ENCODE data around the gene IZUMO2.

IZUMO2 gene

GRCh38 chr19:50178320-50178719 lies 15.2 kb upstream of the IZUMO2 start:
- in situ Hi-C loops (cut with MboI; ENCODE audit: low pct_unique_long_range_greater_than_20kb, low sequenced_read_pairs, unreplicated experiment) = no loop called here
- DNase-seq (ENCODE audit: low spot score) = no peak
- TF ChIP-seq CTCF (IDR thresholded peaks at IDR 0.05; ENCODE audit: extremely low read depth, insufficient read depth, missing control alignments) = no peak

- in situ Hi-C loops (cut with MboI; ENCODE audit: low pct_unique_long_range_greater_than_20kb, low sequenced_read_pairs, unreplicated experiment) = no loop called here
- no peak for DNase-seq (ENCODE audit: low spot score)
- no peak for TF ChIP-seq CTCF (IDR thresholded peaks at IDR 0.05; ENCODE audit: extremely low read depth, insufficient read depth, missing control alignments)
Observed at GRCh38 chr19:50176775-50177174, 13.7 kb upstream of the IZUMO2 start.

GRCh38 chr19:50175924-50176323 lies 12.8 kb upstream of the IZUMO2 start:
- DNase-seq (ENCODE audit: low spot score) = no peak
- TF ChIP-seq CTCF (IDR thresholded peaks at IDR 0.05; ENCODE audit: extremely low read depth, insufficient read depth, missing control alignments) = no peak
- in situ Hi-C loops (cut with MboI; ENCODE audit: low pct_unique_long_range_greater_than_20kb, low sequenced_read_pairs, unreplicated experiment) = no loop called here

GRCh38 chr19:50174100-50174793 lies 11.2 kb upstream of the IZUMO2 start:
- DNase-seq (ENCODE audit: low spot score) = no peak
- in situ Hi-C loops (cut with MboI; ENCODE audit: low pct_unique_long_range_greater_than_20kb, low sequenced_read_pairs, unreplicated experiment) = no loop called here
- no peak for TF ChIP-seq CTCF (IDR thresholded peaks at IDR 0.05; ENCODE audit: extremely low read depth, insufficient read depth, missing control alignments)

GRCh38 chr19:50173127-50173526 lies 10.0 kb upstream of the IZUMO2 start:
- DNase-seq (ENCODE audit: low spot score) = peak; percentile 49
- TF ChIP-seq CTCF (IDR thresholded peaks at IDR 0.05; ENCODE audit: extremely low read depth, insufficient read depth, missing control alignments) = no peak
- in situ Hi-C loops (cut with MboI; ENCODE audit: low pct_unique_long_range_greater_than_20kb, low sequenced_read_pairs, unreplicated experiment) = no loop called here

- no peak for TF ChIP-seq CTCF (IDR thresholded peaks at IDR 0.05; ENCODE audit: extremely low read depth, insufficient read depth, missing control alignments)
- in situ Hi-C loops (cut with MboI; ENCODE audit: low pct_unique_long_range_greater_than_20kb, low sequenced_read_pairs, unreplicated experiment) = no loop called here
- DNase-seq (ENCODE audit: low spot score) = no peak
Observed at GRCh38 chr19:50172726-50173125, 9.6 kb upstream of the IZUMO2 start.

Data from GM13977 (cell line).